Astrocyte of the spinal cord (primary cell): ENCODE results near the gene CXCL17.
A peak's percentile ranks its signal among the peaks of the same experiment; 100 is the strongest.
"Not testable (repeated sequence)": the region's sequence is repeated elsewhere in the genome, so short reads cannot be mapped to it uniquely, and the experiment has no call there.

ENCODE experiments used
- DNase-seq: peaks from one replicate; pipeline ENCODE4 v3.0.0; 2011; ENCODE audit warnings: low read depth, low spot score
- H3K4me3 ChIP-seq: 2 replicates; pipeline ENCODE4 v1.5.1; 2011; ENCODE audit warnings: low read depth, mild to moderate bottlenecking, low read length, moderate library complexity
- CTCF ChIP-seq: IDR thresholded peaks from 2 replicates; pipeline ENCODE4 v1.5.1; 2012; ENCODE audit warnings: low read depth, mild to moderate bottlenecking, low read length, inconsistent platforms
- in situ Hi-C: cut with HindIII; loops from 2 replicates; pipeline ENCODE4 v1.10.0; 2017; ENCODE audit warnings: low sequenced_read_pairs

Gene CXCL17

GRCh38 chr19:42452590-42452989 is 9.8 kb upstream of the CXCL17 start:
- in situ Hi-C loops: no loop called here
- DNase-seq: no peak
- no peak for TF ChIP-seq CTCF
- no peak overlapping the region for H3K4me3 ChIP-seq

GRCh38 chr19:42450314-42450934 is 7.7 kb upstream of the CXCL17 start:
- TF ChIP-seq CTCF: peak; percentile 78
- DNase-seq: peak; percentile 76
- no peak overlapping the region for H3K4me3 ChIP-seq
- in situ Hi-C loops: no loop called here

- DNase-seq, H3K4me3 ChIP-seq, in situ Hi-C loops: not testable (repeated sequence)
Measured at GRCh38 chr19:42448306-42448705, 5.6 kb upstream of the CXCL17 start.

- in situ Hi-C loops: no loop called here
- no peak for TF ChIP-seq CTCF
- H3K4me3 ChIP-seq: no peak overlapping the region
- DNase-seq: no peak
Measured at GRCh38 chr19:42445948-42446347, 3.2 kb upstream of the CXCL17 start.

- TF ChIP-seq CTCF: no peak
- H3K4me3 ChIP-seq: no peak overlapping the region
- no peak for DNase-seq
- in situ Hi-C loops: no loop called here
Measured at GRCh38 chr19:42443944-42444398, 1.2 kb upstream of the CXCL17 start.

- in situ Hi-C loops: no loop called here
- no peak for DNase-seq
- TF ChIP-seq CTCF: no peak
- H3K4me3 ChIP-seq: no peak overlapping the region
Measured at GRCh38 chr19:42441049-42441445, 1.7 kb downstream of the CXCL17 start.

- DNase-seq: peak; percentile 50
- in situ Hi-C loops: no loop called here
- TF ChIP-seq CTCF: peak; percentile 93
- H3K4me3 ChIP-seq: no peak overlapping the region
Measured at GRCh38 chr19:42440357-42441048, 2.2 kb downstream of the CXCL17 start.
